GM23338 (cell line): ENCODE data around the gene CEP250. TPM values are rescaled to one million over a fixed set of nuclear protein-coding genes. Genes with fewer than 3 reads are reported as not detected.
A peak's percentile ranks its signal among the peaks of the same experiment; 100 is the strongest.

Experiments
- ATAC-seq: fragments of 200-7000 bp; cut with Tn5 transposase; 3 replicates; pipeline ENCODE4 v1.9.1; 2020
- DNase-seq: peaks from one replicate; pipeline ENCODE4 v3.0.0-alpha.2; 2015; ENCODE audit warnings: low spot score
- H2AFZ ChIP-seq: fragments of 200-600 bp; sonication (generic); 2 replicates; pipeline ENCODE4 v1.8.0; 2016; ENCODE audit warnings: antibody characterized with exemption, mild to moderate bottlenecking, moderate library complexity
- H3F3A ChIP-seq: fragments of 200-600 bp; sonication (generic); replicated peaks from 2 replicates; pipeline ENCODE4 v1.8.0; 2017; ENCODE audit warnings: antibody characterized with exemption, mixed run types, low read depth
- H3K27ac ChIP-seq: fragments of 200-600 bp; sonication (generic); 2 replicates; pipeline ENCODE4 v1.6.1; 2016; ENCODE audit warnings: low read depth
- H3K27me3 ChIP-seq: fragments of 200-600 bp; sonication (generic); 2 replicates; pipeline ENCODE4 v1.8.0; 2016; ENCODE audit warnings: mild to moderate bottlenecking, mixed run types, moderate library complexity; ENCODE audit not compliant: insufficient read depth
- H3K36me3 ChIP-seq: fragments of 200-600 bp; sonication (generic); 2 replicates; pipeline ENCODE4 v1.8.0; 2016; ENCODE audit warnings: mild to moderate bottlenecking; ENCODE audit not compliant: insufficient read depth
- H3K4me1 ChIP-seq: fragments of 200-600 bp; sonication (generic); 2 replicates; pipeline ENCODE4 v1.8.0; 2016; ENCODE audit warnings: mild to moderate bottlenecking, moderate library complexity; ENCODE audit not compliant: insufficient read depth
- H3K4me2 ChIP-seq: fragments of 200-600 bp; sonication (generic); 2 replicates; pipeline ENCODE4 v1.7.1; 2017; ENCODE audit warnings: mixed run types
- H3K4me3 ChIP-seq: fragments of 200-600 bp; sonication (generic); 2 replicates; pipeline ENCODE4 v1.6.1; 2016; ENCODE audit warnings: mixed run types
- H3K79me2 ChIP-seq: fragments of 200-600 bp; sonication (generic); replicated peaks from 2 replicates; pipeline ENCODE4 v1.8.0; 2017; ENCODE audit warnings: mild to moderate bottlenecking; ENCODE audit not compliant: insufficient read depth
- H3K9me2 ChIP-seq: fragments of 200-600 bp; sonication (generic); 2 replicates; pipeline ENCODE4 v1.8.0; 2017; ENCODE audit not compliant: insufficient read depth
- H4K20me1 ChIP-seq: fragments of 200-600 bp; sonication (generic); replicated peaks from 2 replicates; pipeline ENCODE4 v1.8.0; 2017; ENCODE audit warnings: mild to moderate bottlenecking; ENCODE audit not compliant: insufficient read depth
- H3K27ac Mint-ChIP-seq: 2 replicates; pipeline ENCODE4 v1.8.0; 2020; ENCODE audit warnings: inconsistent platforms, mild to moderate bottlenecking, moderate library complexity, mixed read lengths
- H3K27me3 Mint-ChIP-seq: 3 replicates; pipeline ENCODE4 v1.8.0; 2022; ENCODE audit warnings: low read depth, mild to moderate bottlenecking, moderate library complexity, mixed read lengths, inconsistent platforms; ENCODE audit not compliant: insufficient read depth, poor library complexity
- H3K36me3 Mint-ChIP-seq: 3 replicates; pipeline ENCODE4 v1.8.0; 2021; ENCODE audit warnings: low read depth, mild to moderate bottlenecking, inconsistent platforms, moderate library complexity, mixed read lengths
- H3K4me1 Mint-ChIP-seq: 3 replicates; pipeline ENCODE4 v1.8.0; 2020; ENCODE audit warnings: mild to moderate bottlenecking, inconsistent platforms, mixed read lengths
- H3K4me3 Mint-ChIP-seq: 3 replicates; pipeline ENCODE4 v1.8.0; 2021; ENCODE audit warnings: moderate library complexity, mild to moderate bottlenecking, inconsistent platforms, mixed read lengths
- H3K9me3 Mint-ChIP-seq: 3 replicates; pipeline ENCODE4 v1.8.0; 2020; ENCODE audit warnings: moderate library complexity, mild to moderate bottlenecking, inconsistent platforms, mixed read lengths
- CREB1 ChIP-seq: fragments of 250-450 bp; sonication (Bioruptor Pico); IDR thresholded peaks from 2 replicates; pipeline ENCODE4 v1.5.0; 2020; ENCODE audit warnings: low read depth, mild to moderate bottlenecking, moderate library complexity
- CTCF ChIP-seq, 2 experiments: fragments of 200-600 bp in 1 of 2; sonication (generic) in 1 of 2; conservative IDR thresholded peaks; 2 replicates each; pipeline versions ENCODE4 v1.5.1 to v1.6.1; 2016 to 2017; ENCODE audit warnings: antibody characterized with exemption in 2 of 2, low read depth in 2 of 2, mild to moderate bottlenecking in 2 of 2, moderate library complexity in 1 of 2
- EZH2 ChIP-seq: fragments of 200-600 bp; sonication (generic); IDR thresholded peaks from one replicate; pipeline ENCODE4 v1.8.0; 2017; ENCODE audit warnings: antibody characterized with exemption, mild to moderate bottlenecking, low read depth; ENCODE audit not compliant: unreplicated experiment
- EZH2phosphoT487 ChIP-seq: fragments of 200-600 bp; sonication (generic); IDR thresholded peaks from one replicate; pipeline ENCODE4 v1.8.1; 2018; ENCODE audit warnings: antibody characterized with exemption; ENCODE audit not compliant: unreplicated experiment
- JUNB ChIP-seq: IDR thresholded peaks from one replicate; pipeline ENCODE4 v1.6.1; 2016; ENCODE audit warnings: antibody characterized with exemption; ENCODE audit not compliant: unreplicated experiment
- NANOG ChIP-seq: IDR thresholded peaks from 2 replicates; pipeline ENCODE4 v1.6.1; 2016; ENCODE audit warnings: antibody characterized with exemption, borderline replicate concordance
- POLR2AphosphoS5 ChIP-seq: IDR thresholded peaks from 2 replicates; pipeline ENCODE4 v1.6.1; 2016; ENCODE audit warnings: antibody characterized with exemption, low read depth
- REST ChIP-seq: IDR thresholded peaks from one replicate; pipeline ENCODE4 v1.6.1; 2018; ENCODE audit warnings: antibody characterized with exemption; ENCODE audit not compliant: unreplicated experiment
- STAT1 ChIP-seq: IDR thresholded peaks from one replicate; pipeline ENCODE4 v1.6.1; 2016; ENCODE audit warnings: antibody characterized with exemption; ENCODE audit not compliant: unreplicated experiment
- ZNF114 ChIP-seq: fragments of 250-450 bp; sonication (Bioruptor Pico); IDR thresholded peaks from 2 replicates; pipeline ENCODE4 v1.5.0; 2020; ENCODE audit warnings: mild to moderate bottlenecking, moderate library complexity
- ZNF331 ChIP-seq: fragments of 250-450 bp; sonication (Bioruptor Pico); IDR thresholded peaks from 2 replicates; pipeline ENCODE4 v1.5.0; 2020; ENCODE audit warnings: low read depth, mild to moderate bottlenecking, moderate library complexity
- polyA plus RNA-seq: library from polyadenylated mRNA; unstranded; fragments of >200 nt; fragmentation: Nextera tagmentation; extraction: Ambion mirVana; gene quantifications from 2 replicates; pipeline ENCODE4 v1.2.1, GENCODE V29; 2016
- total RNA-seq: library from RNA; depleted of rRNA; stranded (reverse); fragments of >200 nt; shearing (Covaris generic); gene quantifications from 2 replicates; pipeline ENCODE4 v1.2.3, GENCODE V29; 2014

Gene CEP250
- total and polyA plus RNA-seq, 2 experiments from 2014 or later = 28.0 to 29.1 TPM

- DNase-seq (no peak), ATAC-seq (peak; percentile 65)
- Histone ChIP-seq H2AFZ (no peak overlapping the region), H3K79me2 (no peaks in the 10 kb centered on the region), H3K27ac (no peak overlapping the region), H4K20me1 (no peaks in the 10 kb centered on the region; the same call in 1 of the 2 replicates), H3K4me1 (no peaks in the 10 kb centered on the region), H3K4me2 (no peak overlapping the region), H3K27me3 (no peaks in the 10 kb centered on the region), H3K36me3 (peaks cover 12% of the 10 kb centered on the region; the same call in 1 of the 2 replicates), H3F3A (peaks cover 5% of the 10 kb centered on the region; the same call in 1 of the 2 replicates), H3K9me2 (no peaks in the 10 kb centered on the region), H3K4me3 (no peak overlapping the region)
- Mint-ChIP-seq H3K27ac (no peak overlapping the region; the same call in 1 of the 2 replicates), H3K4me1 (peaks cover 4% of the 10 kb centered on the region; the same call in 2 of the 3 replicates), H3K27me3 (peaks cover 6% of the 10 kb centered on the region), H3K36me3 (peaks cover 36% of the 10 kb centered on the region), H3K4me3 (no peak overlapping the region), H3K9me3 (no peaks in the 10 kb centered on the region)
- no peak for TF ChIP-seq REST
- TF ChIP-seq CTCF (conservative IDR thresholded peaks at IDR 0.05; ENCODE audit: low read depth in 2 of 2) = no peak
- TF ChIP-seq ZNF331 (CRISPR knock-in tag) = no peak
- no peak for TF ChIP-seq EZH2phosphoT487
- TF ChIP-seq JUNB = no peak
- TF ChIP-seq CREB1 (CRISPR knock-in tag) = no peak
- TF ChIP-seq ZNF114 (CRISPR knock-in tag) = no peak
Measured at GRCh38 chr20:35467339-35468224, 12.2 kb downstream of the CEP250 start.

- Mint-ChIP-seq H3K36me3 (peaks cover 40% of the 10 kb centered on the region), H3K9me3 (no peaks in the 10 kb centered on the region), H3K4me1 (peaks cover 4% of the 10 kb centered on the region; the same call in 2 of the 3 replicates), H3K4me3 (no peak overlapping the region), H3K27ac (no peak overlapping the region), H3K27me3 (peaks cover 3% of the 10 kb centered on the region)
- no peak for ATAC-seq
- no peaks in the 10 kb centered on the region for H3K4me1 ChIP-seq
- H3K4me2 ChIP-seq = no peak overlapping the region
- no peaks in the 10 kb centered on the region; the same call in 1 of the 2 replicates for H4K20me1 ChIP-seq
- no peaks in the 10 kb centered on the region for H3K27me3 ChIP-seq
- no peak overlapping the region for H2AFZ ChIP-seq
- no peaks in the 10 kb centered on the region for H3K9me2 ChIP-seq
- H3K79me2 ChIP-seq = no peaks in the 10 kb centered on the region
- DNase-seq = no peak
- H3F3A ChIP-seq = no peaks in the 10 kb centered on the region
- H3K36me3 ChIP-seq = peaks cover 12% of the 10 kb centered on the region
- H3K27ac ChIP-seq = 0 out of 2 replicates have a peak overlapping the region, but pooled peaks have one; percentile 19
- H3K4me3 ChIP-seq = no peak overlapping the region
- TF ChIP-seq NANOG = no peak
- no peak for TF ChIP-seq REST
- TF ChIP-seq JUNB = no peak
- TF ChIP-seq EZH2 = no peak
- no peak for TF ChIP-seq POLR2AphosphoS5
- no peak for TF ChIP-seq CREB1 (CRISPR knock-in tag)
- no peak for TF ChIP-seq EZH2phosphoT487
- no peak for TF ChIP-seq ZNF114 (CRISPR knock-in tag)
- TF ChIP-seq STAT1 = no peak
Measured at GRCh38 chr20:35468671-35469334, 13.4 kb downstream of the CEP250 start.
